Measurements from ENCODE around the gene CCSER2.
A peak's percentile ranks its signal among the peaks of the same experiment; 100 is the strongest.
"Not testable (repeated sequence)": the region's sequence is repeated elsewhere in the genome, so short reads cannot be mapped to it uniquely, and the experiment has no call there.

Gene CCSER2

DNA sequence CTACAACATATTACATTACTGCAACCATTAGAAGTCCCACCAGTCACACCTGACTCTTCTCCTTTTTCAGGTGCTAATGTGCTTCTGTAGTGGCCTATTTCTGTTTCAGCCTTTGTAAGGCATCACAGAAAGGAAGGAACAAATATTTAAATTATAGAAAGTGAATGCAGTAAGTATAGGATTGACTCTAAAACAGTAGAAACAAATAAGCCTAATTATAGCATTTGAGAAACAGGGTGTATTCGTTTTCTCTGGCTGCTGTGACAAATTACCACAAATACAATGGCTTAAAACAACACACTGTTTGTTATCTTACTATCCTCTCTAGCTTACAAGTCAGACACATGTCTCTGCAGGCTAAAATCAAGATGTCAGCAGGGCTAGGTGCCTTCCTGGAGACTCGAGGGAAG, 69.4 kb downstream of the CCSER2 start:
- DNase-seq, result no peak

DNA sequence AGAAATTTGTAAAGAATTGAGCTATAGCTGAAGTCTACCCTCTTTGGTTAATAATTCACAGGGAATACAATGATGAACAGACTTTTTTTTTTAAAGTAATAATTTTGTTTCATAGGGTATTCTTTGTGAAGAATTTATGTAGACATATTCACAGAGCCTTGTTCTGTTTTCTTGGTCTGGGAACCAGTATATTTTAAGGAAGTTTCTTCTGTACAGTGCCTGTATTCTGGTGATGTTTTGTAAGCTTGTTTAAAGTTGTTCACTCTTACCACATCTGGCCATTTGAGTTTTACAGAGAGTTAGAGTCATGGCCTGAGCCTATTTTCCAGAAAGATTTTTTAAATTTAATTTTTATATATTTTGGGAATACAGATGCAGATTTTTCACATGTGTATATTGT, 70.3 kb downstream of the CCSER2 start:
- no peak for DNase-seq

DNA sequence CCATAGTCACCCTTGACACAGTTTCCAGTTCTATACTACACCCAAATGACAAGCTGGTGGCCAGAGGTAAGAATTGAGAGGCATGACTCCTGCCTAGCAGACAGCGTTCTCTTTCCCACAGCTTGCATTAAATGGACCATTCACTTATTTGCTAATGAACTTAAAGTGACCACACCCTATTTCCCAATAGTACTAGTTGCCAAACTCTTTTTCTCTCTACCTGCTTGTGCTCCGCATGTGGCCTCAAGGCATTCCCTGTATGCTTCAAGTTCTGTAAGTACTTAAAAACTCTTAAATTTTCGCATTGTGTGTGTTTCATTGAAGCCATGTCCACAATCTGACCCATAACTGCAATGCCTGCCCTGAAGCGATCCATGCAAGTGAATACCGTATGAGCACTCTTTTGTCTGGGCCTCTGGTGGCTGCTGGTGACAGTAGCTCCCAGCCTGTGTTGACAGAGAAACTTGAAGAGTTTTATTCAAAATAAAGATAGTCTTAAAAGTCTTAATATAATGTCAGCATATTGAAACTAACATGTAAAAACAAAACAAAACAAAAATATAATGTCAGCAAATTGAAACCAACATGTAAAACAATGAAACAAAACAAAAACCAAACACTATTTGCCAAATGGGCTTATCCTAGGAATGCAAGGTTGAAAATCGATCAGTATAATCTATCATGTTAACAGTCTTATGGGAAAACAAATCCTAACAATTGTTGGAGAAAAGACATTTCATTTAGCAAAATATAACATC, 73.6 kb downstream of the CCSER2 start:
- no peak for DNase-seq

DNA sequence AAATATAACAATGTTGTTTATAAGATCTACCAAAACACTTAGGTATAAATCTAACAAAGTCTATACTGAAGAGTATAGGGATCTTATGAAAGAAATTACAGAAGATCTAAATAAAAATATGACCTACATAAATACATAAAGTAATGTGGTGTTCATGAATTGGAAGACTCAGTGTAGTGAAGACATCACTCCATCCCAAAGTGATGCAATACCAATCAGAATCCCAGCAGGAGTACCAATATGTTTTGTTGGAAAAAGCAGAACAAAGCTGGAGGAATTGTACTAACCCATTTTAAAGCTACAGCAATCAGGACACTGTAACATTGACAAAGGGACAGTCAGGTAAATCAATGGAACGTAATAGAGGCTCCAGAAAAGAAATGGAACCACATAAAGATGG, 76.4 kb downstream of the CCSER2 start:
- DNase-seq, result no peak

DNA sequence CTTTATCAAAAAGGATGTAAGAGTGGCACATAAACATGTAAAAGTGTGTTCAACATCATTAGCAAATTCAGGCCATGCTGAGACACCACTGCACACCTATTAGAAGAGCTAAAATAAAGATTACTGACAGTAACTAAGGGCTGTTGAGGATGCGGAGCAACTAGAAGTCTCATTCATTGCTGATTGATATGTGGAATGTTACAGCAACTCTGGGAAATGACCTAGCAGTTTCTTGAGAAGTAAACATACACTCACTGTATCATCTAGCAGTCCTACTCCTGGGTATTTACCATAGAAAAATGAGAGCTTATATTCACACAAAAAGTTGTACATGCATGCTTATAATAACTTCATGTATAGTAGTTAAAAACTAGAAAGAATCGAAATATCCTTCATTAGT, 77.3 kb downstream of the CCSER2 start:
- no peak for DNase-seq

DNA sequence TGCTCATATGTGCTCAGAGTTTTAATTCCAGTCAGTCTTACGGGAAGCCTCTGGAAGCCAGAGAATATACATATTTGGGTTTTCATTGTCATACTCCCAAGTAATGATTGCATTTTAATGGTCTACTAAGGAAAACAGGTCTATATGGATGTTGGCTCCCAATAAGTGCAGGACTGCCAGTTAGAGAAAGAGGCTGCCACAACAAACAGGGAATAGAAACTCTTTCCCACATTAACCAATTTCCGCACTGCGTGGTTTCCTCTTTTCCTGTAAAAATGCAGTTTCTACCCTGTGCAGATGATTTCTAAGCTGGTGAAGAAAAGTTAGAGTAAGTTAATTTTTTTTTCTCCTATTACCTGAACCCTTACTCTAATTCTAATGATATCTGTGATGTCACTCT, 78.2 kb downstream of the CCSER2 start:
- DNase-seq, result no peak

DNA sequence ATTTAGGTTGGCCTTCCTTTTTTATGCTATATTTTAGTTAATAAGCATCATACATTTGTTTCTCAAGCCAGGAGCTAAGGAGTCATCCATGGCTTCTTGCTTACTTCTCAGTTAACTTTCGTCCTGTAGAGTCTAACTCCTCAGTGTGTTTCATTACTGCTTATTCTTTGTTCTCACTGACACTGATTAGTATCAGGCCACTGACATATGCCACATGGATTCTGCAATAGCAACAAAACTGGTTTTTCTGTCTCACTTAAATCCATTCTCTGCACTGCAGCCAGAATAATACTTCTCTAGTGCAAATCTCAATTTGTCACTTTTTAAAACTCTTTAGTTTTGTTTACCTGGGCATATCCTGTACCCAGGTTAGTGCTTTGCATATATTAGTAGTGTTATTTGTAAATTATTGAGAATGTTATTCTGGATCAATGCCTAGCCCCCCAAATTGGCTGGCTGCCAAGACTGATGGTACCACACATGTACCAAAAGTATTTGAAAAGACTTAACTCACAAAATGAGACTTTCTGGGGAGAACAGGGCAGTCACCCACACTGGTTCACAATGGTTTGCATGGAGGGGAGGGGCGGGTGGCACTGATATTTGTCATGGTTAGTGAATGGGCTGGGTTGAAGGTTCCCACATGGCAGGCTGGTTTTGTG, 79.1 kb downstream of the CCSER2 start:
- DNase-seq, result no peak

DNA sequence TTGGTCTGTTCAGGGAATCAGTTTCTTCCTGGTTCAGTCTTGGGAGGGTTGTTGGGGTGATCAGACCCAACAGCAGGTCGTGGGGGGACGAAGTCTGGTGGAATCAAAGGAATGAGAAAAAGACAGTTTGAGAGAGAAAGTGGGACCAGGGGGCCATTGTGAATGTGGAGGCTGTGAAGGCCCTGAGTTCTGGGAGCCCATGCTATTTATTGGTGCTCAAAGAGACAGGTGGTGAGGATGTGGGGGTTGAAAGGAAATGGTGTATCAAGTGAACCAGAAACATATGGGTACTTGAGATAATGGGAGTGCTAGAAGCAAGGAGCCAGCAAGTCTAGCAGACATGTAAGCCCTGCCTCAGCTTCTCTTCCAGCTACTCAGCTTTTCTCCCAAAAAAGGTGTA, 84.1 kb downstream of the CCSER2 start:
- DNase-seq, result no peak

DNA sequence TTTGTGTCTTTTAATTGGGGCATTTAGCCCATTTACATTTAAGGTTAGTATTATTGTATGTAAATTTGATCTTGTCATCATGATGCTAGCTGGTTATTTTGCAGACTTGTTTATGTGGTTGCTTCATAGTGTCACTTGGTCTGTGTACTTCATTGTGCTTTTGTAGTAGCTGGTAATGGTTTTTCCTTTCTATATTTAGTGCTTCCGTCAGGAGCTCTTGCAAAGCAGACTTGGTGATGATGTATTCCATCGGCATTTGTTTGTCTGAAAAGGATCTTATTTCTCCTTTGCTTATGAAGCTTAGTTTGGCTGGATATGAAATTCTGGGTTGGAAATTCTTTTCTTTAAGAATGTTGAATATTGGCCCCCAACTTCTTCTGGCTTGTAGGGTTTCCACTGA, 85.7 kb downstream of the CCSER2 start:
- not testable (repeated sequence) for DNase-seq

DNA sequence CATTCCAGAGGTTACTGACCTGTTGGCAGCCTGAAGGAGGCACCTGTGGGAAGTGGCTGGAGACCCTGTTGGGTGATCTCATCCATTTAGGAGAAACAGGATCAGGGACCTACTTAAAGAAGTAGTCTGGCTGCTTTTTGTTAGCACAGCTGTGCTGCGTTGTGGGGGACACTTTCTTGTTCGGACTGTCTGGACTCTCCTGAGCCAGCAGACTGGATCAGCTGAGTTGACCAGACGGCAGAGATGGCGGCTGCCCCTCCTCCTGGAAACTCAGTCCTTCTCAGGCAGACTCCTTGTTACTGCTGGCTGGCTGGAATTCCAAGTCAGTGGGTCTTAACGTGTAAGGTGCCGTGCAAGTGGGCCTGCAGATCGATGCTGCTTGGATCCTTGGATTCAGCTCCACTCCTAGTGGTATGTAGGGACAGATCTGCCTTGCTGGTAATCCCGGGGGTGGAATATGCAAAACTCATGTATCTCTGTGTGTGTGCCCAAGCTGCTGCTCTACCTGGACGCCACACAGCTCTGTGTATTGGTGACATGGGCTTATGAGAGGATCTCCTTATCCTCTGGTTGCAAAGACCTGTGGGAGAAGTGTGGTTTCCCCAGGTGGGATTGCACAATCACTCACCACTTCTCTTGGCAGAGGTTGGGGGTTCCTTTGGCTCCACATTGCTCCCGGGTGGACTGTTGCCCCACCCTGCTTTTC, 87.3 kb downstream of the CCSER2 start:
- no peak for DNase-seq

DNA sequence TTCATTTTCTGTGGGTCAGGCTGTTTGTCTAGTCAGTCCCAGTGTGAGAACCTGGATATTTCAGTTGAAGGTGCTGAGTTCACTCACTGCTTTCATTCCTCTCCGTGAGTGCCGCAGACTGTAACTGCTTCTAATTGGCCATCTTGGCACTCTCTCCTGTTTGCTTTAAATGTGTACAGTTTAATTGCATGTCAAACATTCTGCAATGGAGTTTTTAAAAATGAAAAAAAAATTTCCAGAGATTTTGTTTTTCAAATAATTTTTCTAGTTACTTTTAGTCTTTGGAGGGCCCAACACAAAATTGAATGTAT, 87.8 kb downstream of the CCSER2 start:
- DNase-seq, result no peak

DNA sequence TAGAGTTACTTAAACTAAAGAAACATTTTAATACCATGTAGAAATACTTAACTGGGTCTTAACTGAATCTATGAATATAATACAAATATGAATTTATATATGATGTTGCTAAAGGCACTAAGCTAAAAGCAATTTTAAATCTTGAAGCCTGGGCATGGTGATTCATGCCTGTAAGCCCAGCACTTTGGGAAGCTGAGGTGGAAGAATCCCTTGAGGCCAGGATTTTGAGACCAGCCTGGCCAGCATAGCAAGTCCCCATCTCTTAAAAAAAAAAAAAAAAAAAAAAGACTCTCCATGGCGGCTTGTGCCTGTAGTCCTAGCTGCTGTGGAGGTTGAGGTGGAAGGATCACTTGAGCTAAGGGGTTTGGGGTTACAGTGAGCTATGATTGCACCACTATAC, 95.3 kb downstream of the CCSER2 start:
- no peak for DNase-seq

DNA sequence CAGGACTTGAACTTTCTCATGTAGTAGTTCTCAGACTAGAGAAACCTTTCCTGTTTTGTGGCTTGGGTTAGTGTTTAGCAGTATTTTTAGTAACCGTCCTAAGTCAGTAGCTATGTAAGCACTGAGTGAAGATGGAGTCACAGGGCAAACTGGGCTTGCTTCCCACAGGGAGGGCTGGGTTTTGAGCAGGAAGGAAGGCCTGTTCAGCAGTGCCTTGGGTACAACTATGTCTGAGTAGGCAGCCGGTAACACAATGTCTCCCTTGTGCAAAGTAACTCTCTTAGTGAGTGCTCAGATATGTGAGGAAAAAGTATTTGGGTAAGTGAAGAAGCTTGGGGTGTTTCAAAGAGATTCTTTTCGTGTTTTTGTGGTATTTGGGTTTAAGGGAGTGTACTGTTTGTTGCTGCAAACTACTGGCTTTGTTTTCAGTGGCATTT, 96.4 kb downstream of the CCSER2 start:
- DNase-seq, result peak; percentile 27

DNA sequence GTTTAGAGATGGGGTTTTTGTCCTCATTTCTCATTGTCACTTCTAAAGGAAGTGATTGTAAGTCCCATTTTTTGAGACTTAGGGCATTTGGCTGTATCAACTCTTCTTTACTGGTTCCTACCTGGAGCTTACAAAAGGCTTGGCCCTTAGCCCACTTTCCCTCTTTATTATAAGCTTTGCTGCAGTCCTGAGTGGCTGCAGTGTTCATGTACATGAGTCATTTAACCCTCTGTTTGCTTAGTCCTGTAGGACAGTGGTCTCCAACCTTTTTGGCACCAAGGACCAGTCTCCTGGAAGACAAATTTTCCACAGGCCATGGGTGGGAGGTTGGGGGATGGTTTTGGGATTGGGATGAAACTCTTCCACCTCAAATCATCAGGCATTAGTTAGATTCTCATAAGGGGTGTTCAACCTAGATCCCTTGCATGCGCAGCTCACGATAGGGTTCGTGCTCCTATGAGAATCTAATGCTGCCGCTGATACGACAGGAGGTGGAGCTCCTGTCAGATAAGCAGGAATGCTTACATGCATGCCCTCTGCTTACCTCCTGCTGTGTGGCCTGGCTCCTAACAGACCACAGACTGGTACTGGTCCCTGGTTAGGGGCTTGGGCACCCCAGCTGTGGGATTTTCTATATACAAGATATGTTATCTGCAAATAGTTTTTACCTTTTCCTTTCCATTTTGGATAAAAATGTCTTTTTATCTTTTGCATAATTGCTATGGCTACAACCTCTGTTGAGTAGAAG, 99.7 kb downstream of the CCSER2 start:
- no peak for DNase-seq

DNA sequence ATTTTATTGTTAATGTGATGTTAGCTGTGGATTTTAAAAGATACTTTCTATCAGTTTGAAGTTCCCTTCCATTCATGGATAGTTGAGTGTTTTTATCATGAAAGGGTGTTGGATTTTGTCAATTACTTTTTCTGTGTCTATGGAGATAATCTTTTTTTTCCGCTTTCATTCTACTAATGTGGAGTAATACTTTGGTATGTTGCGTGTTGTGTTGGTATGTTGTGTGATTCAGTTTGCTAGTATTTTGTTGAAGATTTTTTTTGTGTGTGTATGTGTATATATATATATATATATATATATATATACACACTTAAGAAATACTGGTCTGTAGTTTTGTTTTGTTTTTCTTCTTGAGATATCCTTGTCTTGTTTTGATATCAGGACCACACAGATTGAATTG, 100.3 kb downstream of the CCSER2 start:
- no peak for DNase-seq

DNA sequence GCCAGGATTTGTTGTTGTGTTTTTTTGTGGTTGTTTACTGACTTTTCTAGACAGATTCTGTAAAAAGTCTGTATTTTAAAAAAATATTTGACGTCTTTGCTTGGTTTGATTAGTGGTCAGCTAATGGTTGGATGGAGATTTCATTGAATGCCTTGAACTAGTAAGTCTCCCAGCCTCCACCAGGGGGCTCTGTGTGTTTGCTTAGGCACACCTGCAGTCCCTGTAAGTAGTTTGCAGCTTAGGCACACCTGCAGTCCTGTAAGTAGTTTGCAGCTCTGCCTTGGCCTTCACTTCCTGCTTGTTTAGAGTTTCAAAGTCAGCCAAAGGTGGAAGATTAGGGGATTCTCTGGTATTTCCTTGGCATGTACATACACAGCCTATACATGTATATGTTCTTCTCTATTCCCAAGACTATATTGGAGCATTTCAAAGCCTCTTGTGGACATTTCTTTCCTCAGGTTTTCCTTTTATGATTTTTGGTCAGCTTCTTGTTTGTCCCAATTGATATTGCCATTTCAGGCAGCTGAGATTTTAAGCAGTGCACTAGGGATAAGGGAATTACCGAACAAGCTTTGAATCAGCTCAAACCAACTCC, 101.6 kb downstream of the CCSER2 start:
- peak; percentile 87 for DNase-seq

DNA sequence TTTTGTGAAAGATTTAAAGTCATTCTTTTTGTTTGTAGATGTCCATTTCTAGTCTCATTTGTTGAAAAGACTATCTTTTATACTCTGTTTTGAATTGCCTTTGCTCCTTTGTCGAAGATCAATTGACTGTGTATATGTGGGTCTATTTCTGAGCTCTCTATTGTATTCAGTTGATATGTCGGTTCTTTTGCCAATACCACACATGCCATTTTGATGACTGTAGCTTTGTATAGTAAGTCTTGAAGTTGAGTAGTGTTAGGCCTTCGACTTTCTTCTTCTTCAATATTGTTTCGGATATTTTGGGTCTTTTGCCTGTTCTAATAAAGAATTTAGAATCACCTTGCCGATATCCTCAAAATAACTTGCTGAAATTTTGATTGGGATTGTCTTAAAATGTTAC, 104.5 kb downstream of the CCSER2 start:
- DNase-seq, result no peak

DNA sequence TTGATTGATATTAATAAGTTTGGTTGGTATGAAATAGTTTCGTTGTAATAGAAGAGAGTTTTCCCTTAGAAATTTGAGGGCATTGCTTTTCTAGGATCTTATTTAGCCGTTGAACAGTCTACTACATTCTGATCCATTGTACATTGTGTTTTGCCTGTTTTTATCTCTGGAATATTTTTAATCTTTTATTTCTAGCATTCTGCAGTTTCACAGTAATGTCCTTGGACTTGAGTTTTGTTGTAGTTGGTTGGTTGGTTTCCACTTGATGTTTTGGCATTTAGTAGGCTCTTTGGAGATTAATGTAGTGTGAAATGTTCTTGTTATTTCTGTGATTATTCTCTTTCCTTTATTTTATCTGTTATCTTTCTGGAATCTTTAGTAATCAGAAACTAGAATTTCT, 112.4 kb downstream of the CCSER2 start:
- no peak for DNase-seq

DNA sequence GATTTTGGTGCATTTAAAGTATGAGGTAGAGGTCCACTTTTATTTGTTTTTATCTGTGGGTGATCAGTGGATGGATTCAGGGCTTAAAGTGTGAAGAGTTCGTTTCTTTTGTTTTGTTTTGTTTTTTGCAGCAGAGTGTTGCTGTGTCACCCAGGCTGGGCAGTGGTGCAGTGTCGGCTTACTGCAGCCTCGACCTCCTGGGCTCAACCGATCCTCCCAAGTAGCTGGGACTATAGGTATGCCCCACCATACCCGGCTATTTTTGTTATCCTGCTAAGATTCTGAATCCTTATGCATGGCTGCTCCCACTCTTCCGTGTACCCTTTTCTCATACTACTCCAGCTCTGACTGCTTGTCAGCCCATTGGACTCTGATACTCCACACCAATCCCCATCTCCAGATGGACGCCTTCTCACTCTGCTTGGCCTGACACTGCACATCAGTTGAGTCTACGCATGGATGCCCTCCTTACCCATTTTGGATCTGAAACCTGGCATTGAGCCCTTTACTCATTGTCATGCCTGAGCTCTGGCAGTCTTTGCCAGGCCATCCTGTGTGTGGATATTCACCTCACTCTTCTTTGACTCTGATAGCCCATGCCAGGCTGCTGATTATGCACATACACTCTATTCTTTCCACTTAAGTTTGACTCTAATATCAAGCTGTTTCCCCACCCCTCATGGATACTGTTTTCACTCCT, 119.5 kb downstream of the CCSER2 start:
- DNase-seq, result no peak

DNA sequence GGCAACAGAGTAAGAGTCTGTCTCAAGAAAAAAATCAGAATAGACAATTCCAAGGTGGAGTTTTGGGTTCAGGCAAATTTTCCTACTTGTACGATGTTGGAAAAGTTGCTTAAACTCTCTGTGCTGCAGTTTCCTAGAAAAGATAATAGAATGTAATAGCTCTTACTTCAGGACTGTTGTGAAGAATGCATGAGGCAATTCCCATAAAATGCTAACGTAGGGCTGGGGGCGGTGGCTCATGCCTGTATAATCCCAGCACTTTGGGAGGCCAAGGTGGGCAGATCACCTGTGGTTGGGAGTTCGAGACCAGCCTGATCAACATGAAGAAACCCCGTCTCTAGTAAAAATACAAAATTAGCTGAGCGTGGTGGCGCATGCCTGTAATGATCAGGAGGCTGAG, 121.0 kb downstream of the CCSER2 start:
- DNase-seq, result not testable (repeated sequence)

DNA sequence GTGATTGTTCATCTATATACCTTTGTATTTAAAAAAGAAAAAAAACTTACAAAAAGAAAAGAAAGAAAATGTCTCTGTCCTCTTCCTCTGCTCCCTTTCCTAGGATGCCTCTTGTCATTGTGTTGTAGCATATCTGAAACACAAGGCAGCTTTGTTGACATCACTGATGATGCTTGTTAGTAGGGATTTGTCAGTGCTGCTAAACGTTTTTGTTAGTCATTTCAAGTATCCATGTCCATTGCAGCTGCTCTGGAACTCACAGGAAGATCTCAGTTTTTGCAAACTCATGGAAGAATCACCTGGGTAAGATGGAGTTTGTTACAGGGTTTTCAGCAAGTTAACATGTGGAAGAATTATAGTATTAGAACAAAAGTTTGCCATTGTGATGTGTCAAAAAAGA, 123.6 kb downstream of the CCSER2 start:
- DNase-seq, result no peak

DNA sequence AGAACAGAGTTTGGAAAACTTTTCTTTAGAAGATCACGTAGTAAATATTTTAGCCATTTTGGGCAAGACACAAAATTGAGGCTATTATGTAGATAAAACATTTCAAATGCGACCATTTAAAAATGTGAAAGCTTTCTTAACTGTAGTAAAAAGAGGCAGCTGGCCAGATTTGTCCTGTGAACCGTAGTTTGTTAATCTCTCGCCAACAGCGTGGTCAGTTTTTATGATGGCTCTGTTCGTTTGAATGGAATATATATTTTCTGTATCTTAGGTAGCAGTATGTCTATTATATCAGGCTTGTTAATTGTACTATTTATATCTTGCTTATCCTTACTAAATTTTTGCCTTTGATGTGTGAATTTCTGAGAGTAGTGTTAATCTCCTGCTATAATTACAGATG, 124.9 kb downstream of the CCSER2 start:
- no peak for DNase-seq

DNA sequence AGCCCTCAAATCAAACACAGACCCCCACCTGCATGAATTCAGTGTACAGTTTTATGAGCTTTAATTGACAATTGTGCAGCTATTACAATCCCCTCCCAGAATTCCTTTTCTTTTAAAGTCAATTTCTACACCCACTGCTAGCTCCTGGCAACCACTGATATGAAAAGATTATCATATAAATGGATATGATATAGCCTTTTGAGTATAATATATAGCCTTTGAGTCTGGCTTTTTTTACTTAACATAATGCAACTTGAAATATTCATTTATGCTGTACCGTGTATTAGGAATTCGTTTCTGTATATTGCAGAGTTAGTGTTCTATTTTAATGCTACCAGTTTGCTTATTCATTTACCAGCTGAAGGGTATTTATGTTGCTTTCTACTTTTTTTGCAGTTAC, 127.7 kb downstream of the CCSER2 start:
- DNase-seq, result no peak

Data from hematopoietic multipotent progenitor cell treated with erythropoietin and hydrocortisone succinate and interleukin-3 and kit ligand, for 6 days (in vitro differentiated cells).